Measurements from ENCODE around the gene IDH3B. TPM values are rescaled to one million over a fixed set of nuclear protein-coding genes. Genes with fewer than 3 reads are reported as not detected.

Gene IDH3B
- total RNA-seq, 2 donors from 2014 or later, result 65.4 to 77.1 TPM

DNA sequence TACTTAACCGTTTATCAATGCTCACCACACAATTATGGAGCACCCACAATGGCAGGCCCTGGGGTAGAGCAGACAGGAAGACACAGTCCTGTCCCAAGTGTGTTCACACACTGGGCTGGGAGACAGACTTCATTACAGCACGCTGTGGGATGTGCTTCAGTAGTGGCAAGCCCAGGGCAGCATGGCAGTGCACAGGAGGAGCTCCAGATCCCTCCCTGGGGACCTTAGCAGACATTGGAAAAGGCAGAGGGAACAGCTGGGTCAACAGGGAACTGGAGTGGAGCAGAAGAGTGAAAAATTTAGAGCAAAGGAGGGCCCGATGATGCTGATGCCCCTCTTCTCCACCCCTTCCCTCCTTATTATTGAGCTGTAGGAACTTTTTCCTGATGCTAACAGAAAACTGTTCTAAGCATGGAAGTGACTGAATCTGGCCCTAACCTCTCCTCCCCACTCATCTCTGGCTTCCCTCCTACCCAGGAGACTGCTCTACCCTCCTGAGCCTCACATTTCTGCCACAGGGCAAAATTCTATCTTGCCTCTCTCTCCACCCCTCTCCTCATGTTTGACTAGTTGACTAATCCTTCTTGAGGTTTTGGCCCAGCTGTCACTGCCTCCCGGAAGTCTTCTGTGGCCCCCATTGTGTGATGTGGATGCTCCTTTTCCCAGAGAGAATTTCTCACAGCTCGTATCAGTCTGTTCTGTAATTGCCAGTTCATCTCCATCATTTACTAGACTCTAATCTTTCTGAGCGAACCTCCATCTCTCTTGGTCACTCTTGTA lies 52.9 kb downstream of the IDH3B start:
- Histone ChIP-seq H3K27me3 (no peaks in the 10 kb centered on the region), H3K4me1 (no peaks in the 10 kb centered on the region), H3K36me3 (replicated peaks in 1 of 2; ENCODE audit: insufficient read depth in 1 of 2, low read depth in 2 of 2) (no peaks in the 10 kb centered on the region), H3K4me3 (no peak overlapping the region), H3K9me3 (no peaks in the 10 kb centered on the region), H3K27ac (no peak overlapping the region)
- 45 to 49% methylated on average over 6 of the region's 6 CpGs for WGBS, 2 donors
- DNase-seq (no peak), ATAC-seq (no peak)
- TF ChIP-seq POLR2A (IDR thresholded peaks at IDR 0.05), result no peak
- TF ChIP-seq, protein P1, sequence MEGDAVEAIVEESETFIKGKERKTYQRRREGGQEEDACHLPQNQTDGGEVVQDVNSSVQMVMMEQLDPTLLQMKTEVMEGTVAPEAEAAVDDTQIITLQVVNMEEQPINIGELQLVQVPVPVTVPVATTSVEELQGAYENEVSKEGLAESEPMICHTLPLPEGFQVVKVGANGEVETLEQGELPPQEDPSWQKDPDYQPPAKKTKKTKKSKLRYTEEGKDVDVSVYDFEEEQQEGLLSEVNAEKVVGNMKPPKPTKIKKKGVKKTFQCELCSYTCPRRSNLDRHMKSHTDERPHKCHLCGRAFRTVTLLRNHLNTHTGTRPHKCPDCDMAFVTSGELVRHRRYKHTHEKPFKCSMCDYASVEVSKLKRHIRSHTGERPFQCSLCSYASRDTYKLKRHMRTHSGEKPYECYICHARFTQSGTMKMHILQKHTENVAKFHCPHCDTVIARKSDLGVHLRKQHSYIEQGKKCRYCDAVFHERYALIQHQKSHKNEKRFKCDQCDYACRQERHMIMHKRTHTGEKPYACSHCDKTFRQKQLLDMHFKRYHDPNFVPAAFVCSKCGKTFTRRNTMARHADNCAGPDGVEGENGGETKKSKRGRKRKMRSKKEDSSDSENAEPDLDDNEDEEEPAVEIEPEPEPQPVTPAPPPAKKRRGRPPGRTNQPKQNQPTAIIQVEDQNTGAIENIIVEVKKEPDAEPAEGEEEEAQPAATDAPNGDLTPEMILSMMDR (IDR thresholded peaks at IDR 0.05), result no peak
- intact Hi-C loops (cut with DNase I), result no loop called here

DNA sequence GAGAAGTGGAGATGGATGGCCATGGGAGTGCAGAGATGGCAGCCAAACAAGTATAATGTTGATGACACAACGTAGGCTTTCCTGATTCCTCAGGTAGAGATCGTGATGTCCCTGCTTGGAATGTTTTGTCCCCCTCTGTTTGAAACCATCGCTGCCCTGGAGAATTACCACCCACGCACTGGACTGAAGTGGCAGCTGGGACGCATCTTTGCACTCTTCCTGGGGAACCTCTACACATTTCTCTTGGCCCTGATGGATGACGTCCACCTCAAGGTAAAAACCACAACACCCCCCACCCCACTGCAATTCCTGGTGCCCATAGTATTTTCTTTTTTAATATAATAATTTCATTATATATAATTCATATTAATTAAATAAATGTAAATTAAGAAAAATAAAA lies 53.7 kb downstream of the IDH3B start:
- ATAC-seq (no peak), DNase-seq (no peak)
- Histone ChIP-seq H3K9me3 (no peaks in the 10 kb centered on the region), H3K4me3 (no peak overlapping the region), H3K27ac (no peak overlapping the region), H3K4me1 (no peaks in the 10 kb centered on the region), H3K27me3 (no peaks in the 10 kb centered on the region), H3K36me3 (replicated peaks in 1 of 2; ENCODE audit: insufficient read depth in 1 of 2, low read depth in 2 of 2) (no peaks in the 10 kb centered on the region)
- 65 to 71% methylated on average over 6 of the region's 6 CpGs for WGBS, 2 donors
- TF ChIP-seq, protein P1 (IDR thresholded peaks at IDR 0.05), result no peak
- no peak for TF ChIP-seq POLR2A (IDR thresholded peaks at IDR 0.05)
- intact Hi-C loops (cut with DNase I), result no loop called here

MicroRNAs within 50 kb of the gene (microRNA counts, 767-probe panel; counts per million panel counts)
- 0 to 736 counts per million in 2 donors for microRNA hsa-miR-1292

Small RNA genes within 50 kb of the gene (microRNA-seq; reads per million reads assigned to microRNA genes)
- 4.2 to 9.4 reads per million in 2 donors for gene MIR1292 (ENCODE audit: borderline number of aligned reads in 2 of 2, borderline replicate concordance in 2 of 2)

Small RNA genes within 50 kb of the gene (small RNA-seq; reads per million reads assigned to genes)
- not detected for gene SNORA51
- not detected for gene SNORD110
- gene SNORD56, result not detected
- not detected for gene SNORD57
- gene SNORD86, result not detected

Other genes starting within 250 kb of the IDH3B start
- 10 to 100 TPM; 53.1 to 61.0 TPM for gene SNRPB, start 193.4 kb downstream of the IDH3B start, total RNA-seq
- gene ZNF343, start 155.3 kb downstream of the IDH3B start, total RNA-seq, result 1 to 10 TPM; 6.7 to 6.9 TPM
- under 1 TPM in 1 of 2 donors, not detected in 1; 0.26 TPM for gene TMC2, start 127.6 kb downstream of the IDH3B start, total RNA-seq
- gene NOP56, start 11.6 kb downstream of the IDH3B start, total RNA-seq, result 100 to 1,000 TPM in 1 of 2 donors, 10 to 100 TPM in 1; 57.1 to 165 TPM
- 10 to 100 TPM in 1 of 2 donors, 1 to 10 TPM in 1; 9.6 to 13.0 TPM for gene EBF4, start 28.6 kb upstream of the IDH3B start, total RNA-seq
- 1 to 10 TPM; 2.3 to 4.9 TPM for gene CPXM1, start 136.4 kb upstream of the IDH3B start, total RNA-seq
- not detected for gene C20orf141, start 150.8 kb upstream of the IDH3B start, total RNA-seq
- not detected for gene TMEM239, start 152.1 kb upstream of the IDH3B start, total RNA-seq
- gene PCED1A, start 176.4 kb upstream of the IDH3B start, total RNA-seq, result 10 to 100 TPM; 26.5 to 48.1 TPM
- 10 to 100 TPM; 21.3 to 25.4 TPM for gene VPS16, start 176.5 kb upstream of the IDH3B start, total RNA-seq
- 10 to 100 TPM; 22.3 to 24.1 TPM for gene PTPRA, start 209.3 kb upstream of the IDH3B start, total RNA-seq